Gastrocnemius medialis (tissue), 4 donors: ENCODE measurements around the gene DDX42.

Experiments used
- POLR2A ChIP-seq, 2 donors: fragments of 450-650 bp; IDR thresholded peaks; one replicate each; pipeline ENCODE4 v1.6.1; 2017; ENCODE audit warnings: antibody characterized with exemption in 2 of 2, mild to moderate bottlenecking in 2 of 2, moderate library complexity in 2 of 2
- TF ChIP-seq, protein P1 (sequence below), 5 experiments: fragments of 450-650 bp in 3 of 5; fragments of 200-600 bp in 2 of 5; sonication (generic) in 2 of 5; IDR thresholded peaks in 4 of 5; conservative IDR thresholded peaks in 1 of 5; 1 replicate in 4 of 5; 2 replicates in 1 of 5; pipeline ENCODE4 v1.5.1; 2016 to 2019; ENCODE audit warnings: antibody characterized with exemption in 5 of 5, mild to moderate bottlenecking in 3 of 5, moderate library complexity in 3 of 5

DNA sequence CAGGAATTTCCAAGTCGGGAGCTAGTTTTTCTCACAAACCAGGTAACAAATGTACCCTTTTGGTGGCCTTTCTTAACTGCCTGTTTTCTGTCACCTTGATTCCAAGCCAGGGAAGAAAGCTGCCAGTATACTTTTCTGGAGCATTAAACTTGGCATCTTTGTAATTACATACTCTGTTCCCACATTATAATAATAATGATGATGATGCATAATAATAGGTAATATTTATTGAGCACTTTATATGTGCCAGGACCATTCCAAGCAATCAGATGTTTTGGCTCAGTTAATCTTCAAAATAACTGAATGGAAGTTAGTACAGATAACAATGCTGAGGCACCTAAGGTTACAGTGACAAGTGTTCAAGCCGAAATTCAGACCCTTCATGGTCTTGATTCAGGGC is 42.2 kb downstream of the DDX42 start:
- TF ChIP-seq, protein P1, sequence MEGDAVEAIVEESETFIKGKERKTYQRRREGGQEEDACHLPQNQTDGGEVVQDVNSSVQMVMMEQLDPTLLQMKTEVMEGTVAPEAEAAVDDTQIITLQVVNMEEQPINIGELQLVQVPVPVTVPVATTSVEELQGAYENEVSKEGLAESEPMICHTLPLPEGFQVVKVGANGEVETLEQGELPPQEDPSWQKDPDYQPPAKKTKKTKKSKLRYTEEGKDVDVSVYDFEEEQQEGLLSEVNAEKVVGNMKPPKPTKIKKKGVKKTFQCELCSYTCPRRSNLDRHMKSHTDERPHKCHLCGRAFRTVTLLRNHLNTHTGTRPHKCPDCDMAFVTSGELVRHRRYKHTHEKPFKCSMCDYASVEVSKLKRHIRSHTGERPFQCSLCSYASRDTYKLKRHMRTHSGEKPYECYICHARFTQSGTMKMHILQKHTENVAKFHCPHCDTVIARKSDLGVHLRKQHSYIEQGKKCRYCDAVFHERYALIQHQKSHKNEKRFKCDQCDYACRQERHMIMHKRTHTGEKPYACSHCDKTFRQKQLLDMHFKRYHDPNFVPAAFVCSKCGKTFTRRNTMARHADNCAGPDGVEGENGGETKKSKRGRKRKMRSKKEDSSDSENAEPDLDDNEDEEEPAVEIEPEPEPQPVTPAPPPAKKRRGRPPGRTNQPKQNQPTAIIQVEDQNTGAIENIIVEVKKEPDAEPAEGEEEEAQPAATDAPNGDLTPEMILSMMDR (IDR thresholded peaks at IDR 0.05 in 4 of 5, conservative IDR thresholded peaks at IDR 0.05 in 1 of 5): no peak
- TF ChIP-seq POLR2A (IDR thresholded peaks at IDR 0.05): no peak
